ENCODE results near the gene SOCS7. TPM values are rescaled to one million over a fixed set of nuclear protein-coding genes. Genes with fewer than 3 reads are reported as not detected.

SOCS7 gene
- total and polyA plus RNA-seq, 2 donors (not counting 1 experiment from before 2014, with no cell fraction given): 4.8 to 9.4 TPM

DNA sequence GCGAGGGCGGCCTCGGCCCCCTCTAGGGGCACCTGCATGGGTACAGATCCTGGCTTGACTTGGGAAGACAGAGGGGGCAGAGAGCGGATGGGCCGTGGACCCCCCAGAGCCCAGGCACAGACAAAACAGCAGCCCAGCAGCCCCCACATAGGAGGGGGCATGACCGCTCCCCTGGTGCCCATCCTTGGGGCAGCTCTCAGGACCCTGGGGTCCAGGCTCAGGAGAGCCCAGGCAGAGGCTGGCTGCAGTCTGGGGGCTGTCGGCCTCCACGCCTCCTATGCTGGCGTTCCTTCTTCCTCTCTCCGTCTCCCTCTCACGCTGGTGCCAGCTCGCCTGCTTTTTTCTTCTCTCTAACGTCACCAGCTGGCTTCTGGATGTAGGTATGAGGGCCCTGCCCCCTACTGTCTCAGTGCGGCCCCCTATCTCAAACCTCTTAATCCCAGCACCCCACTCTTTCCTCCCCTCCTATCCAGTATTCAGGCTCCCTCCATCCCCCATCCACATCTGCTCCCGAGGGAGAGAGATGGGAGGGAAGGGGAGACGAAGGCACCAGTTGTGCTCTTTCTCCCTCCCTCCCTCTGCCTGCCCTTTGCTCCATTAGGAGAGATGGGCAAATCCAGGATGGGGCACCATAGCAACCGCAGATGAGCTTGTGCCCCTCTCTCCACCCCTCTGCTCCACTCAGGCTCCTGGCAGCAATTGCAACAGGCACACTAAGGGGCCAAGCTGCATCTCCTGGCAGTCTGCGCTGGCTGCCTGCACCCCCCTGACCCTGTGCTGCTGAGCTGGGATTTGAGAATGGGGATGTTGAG is 7.8 kb upstream of the SOCS7 start, which contains the start of gene GPR179:
Gene GPR179 (minus strand): TSS at position 349 of the 812 bp plus-strand sequence. CDS start 167 bp downstream, at position 182.
- Histone ChIP-seq H3K27me3 (ENCODE audit: control insufficient read depth, insufficient read depth, low read length) (peaks cover 9% of the 10 kb centered on the region), H4K20me1 (ENCODE audit: control insufficient read depth, extremely low read depth, insufficient read depth, low read length) (no peaks in the 10 kb centered on the region), H3K4me3 (replicated peaks in 1 of 4; ENCODE audit: control extremely low read depth in 1 of 4, insufficient read depth in 1 of 4, low read depth in 3 of 4, low read length in 4 of 4) (no peak within 1 kb of the TSS), H3K9me3 (ENCODE audit: control insufficient read depth, insufficient read depth, low read depth, low read length) (no peaks in the 10 kb centered on the region), H3K36me3 (ENCODE audit: control insufficient read depth, insufficient read depth, low read length) (no peaks in the 10 kb centered on the region), H2AFZ (ENCODE audit: low read length) (no peak within 1 kb of the TSS), H3K4me2 (ENCODE audit: extremely low read depth, insufficient read depth, low read length) (no peak within 1 kb of the TSS), H3K27ac (ENCODE audit: insufficient read depth, low read length) (no peak within 1 kb of the TSS), H3K4me1 (ENCODE audit: control insufficient read depth, extremely low read depth, insufficient read depth, low read length) (no peaks in the 10 kb centered on the region), H3K9ac (ENCODE audit: insufficient read depth, low read length) (no peak within 1 kb of the TSS), H3K79me2 (ENCODE audit: control insufficient read depth, insufficient read depth, low read length) (no peaks in the 10 kb centered on the region)
- no peak for DNase-seq (ENCODE audit: low read depth in 2 of 2)
- TF ChIP-seq, protein P1, sequence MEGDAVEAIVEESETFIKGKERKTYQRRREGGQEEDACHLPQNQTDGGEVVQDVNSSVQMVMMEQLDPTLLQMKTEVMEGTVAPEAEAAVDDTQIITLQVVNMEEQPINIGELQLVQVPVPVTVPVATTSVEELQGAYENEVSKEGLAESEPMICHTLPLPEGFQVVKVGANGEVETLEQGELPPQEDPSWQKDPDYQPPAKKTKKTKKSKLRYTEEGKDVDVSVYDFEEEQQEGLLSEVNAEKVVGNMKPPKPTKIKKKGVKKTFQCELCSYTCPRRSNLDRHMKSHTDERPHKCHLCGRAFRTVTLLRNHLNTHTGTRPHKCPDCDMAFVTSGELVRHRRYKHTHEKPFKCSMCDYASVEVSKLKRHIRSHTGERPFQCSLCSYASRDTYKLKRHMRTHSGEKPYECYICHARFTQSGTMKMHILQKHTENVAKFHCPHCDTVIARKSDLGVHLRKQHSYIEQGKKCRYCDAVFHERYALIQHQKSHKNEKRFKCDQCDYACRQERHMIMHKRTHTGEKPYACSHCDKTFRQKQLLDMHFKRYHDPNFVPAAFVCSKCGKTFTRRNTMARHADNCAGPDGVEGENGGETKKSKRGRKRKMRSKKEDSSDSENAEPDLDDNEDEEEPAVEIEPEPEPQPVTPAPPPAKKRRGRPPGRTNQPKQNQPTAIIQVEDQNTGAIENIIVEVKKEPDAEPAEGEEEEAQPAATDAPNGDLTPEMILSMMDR (conservative IDR thresholded peaks at IDR 0.05 in 1 of 2, IDR thresholded peaks at IDR 0.05 in 1 of 2; ENCODE audit: low read depth in 1 of 2, low read length in 2 of 2): no peak
- TF ChIP-seq EZH2 (IDR thresholded peaks at IDR 0.05; ENCODE audit: low read length, missing control alignments): no peak

- Histone ChIP-seq H3K9ac (ENCODE audit: insufficient read depth, low read length) (no peak overlapping the region), H3K9me3 (ENCODE audit: control insufficient read depth, insufficient read depth, low read depth, low read length) (no peaks in the 10 kb centered on the region), H3K36me3 (ENCODE audit: control insufficient read depth, insufficient read depth, low read length) (no peaks in the 10 kb centered on the region), H3K27ac (ENCODE audit: insufficient read depth, low read length) (no peak overlapping the region), H3K27me3 (ENCODE audit: control insufficient read depth, insufficient read depth, low read length) (peaks cover 7% of the 10 kb centered on the region), H3K4me2 (ENCODE audit: extremely low read depth, insufficient read depth, low read length) (no peak overlapping the region), H3K79me2 (ENCODE audit: control insufficient read depth, insufficient read depth, low read length) (no peaks in the 10 kb centered on the region), H3K4me3 (replicated peaks in 1 of 4; ENCODE audit: control extremely low read depth in 1 of 4, insufficient read depth in 1 of 4, low read depth in 3 of 4, low read length in 4 of 4) (no peak overlapping the region), H2AFZ (ENCODE audit: low read length) (no peak overlapping the region), H4K20me1 (ENCODE audit: control insufficient read depth, extremely low read depth, insufficient read depth, low read length) (no peaks in the 10 kb centered on the region), H3K4me1 (ENCODE audit: control insufficient read depth, extremely low read depth, insufficient read depth, low read length) (no peaks in the 10 kb centered on the region)
- DNase-seq (ENCODE audit: low read depth in 2 of 2): no peak
- no peak for TF ChIP-seq EZH2 (IDR thresholded peaks at IDR 0.05; ENCODE audit: low read length, missing control alignments)
- TF ChIP-seq, protein P1 (conservative IDR thresholded peaks at IDR 0.05 in 1 of 2, IDR thresholded peaks at IDR 0.05 in 1 of 2; ENCODE audit: low read depth in 1 of 2, low read length in 2 of 2): no peak
These were observed 7.3 kb upstream of the SOCS7 start for GRCh38 chr17:38344420-38344745.

GRCh38 chr17:38345743-38346142 is 5.9 kb upstream of the SOCS7 start:
- no peak overlapping the region for H3K27ac ChIP-seq (ENCODE audit: insufficient read depth, low read length)
- no peak overlapping the region for H3K4me2 ChIP-seq (ENCODE audit: extremely low read depth, insufficient read depth, low read length)
- no peaks in the 10 kb centered on the region for H3K36me3 ChIP-seq (ENCODE audit: control insufficient read depth, insufficient read depth, low read length)
- H3K9me3 ChIP-seq (ENCODE audit: control insufficient read depth, insufficient read depth, low read depth, low read length): no peaks in the 10 kb centered on the region
- H3K9ac ChIP-seq (ENCODE audit: insufficient read depth, low read length): no peak overlapping the region
- no peaks in the 10 kb centered on the region for H4K20me1 ChIP-seq (ENCODE audit: control insufficient read depth, extremely low read depth, insufficient read depth, low read length)
- H3K4me3 ChIP-seq (replicated peaks in 1 of 4; ENCODE audit: control extremely low read depth in 1 of 4, insufficient read depth in 1 of 4, low read depth in 3 of 4, low read length in 4 of 4): no peak overlapping the region
- H2AFZ ChIP-seq (ENCODE audit: low read length): no peak overlapping the region
- no peak for DNase-seq (ENCODE audit: low read depth in 2 of 2)
- no peaks in the 10 kb centered on the region for H3K4me1 ChIP-seq (ENCODE audit: control insufficient read depth, extremely low read depth, insufficient read depth, low read length)
- H3K27me3 ChIP-seq (ENCODE audit: control insufficient read depth, insufficient read depth, low read length): peaks cover 7% of the 10 kb centered on the region
- TF ChIP-seq, protein P1 (conservative IDR thresholded peaks at IDR 0.05 in 1 of 2, IDR thresholded peaks at IDR 0.05 in 1 of 2; ENCODE audit: low read depth in 1 of 2, low read length in 2 of 2): no peak
- TF ChIP-seq EZH2 (IDR thresholded peaks at IDR 0.05; ENCODE audit: low read length, missing control alignments): no peak
- H3K79me2 ChIP-seq (ENCODE audit: control insufficient read depth, insufficient read depth, low read length): no peaks in the 10 kb centered on the region
